Measurements from ENCODE around the gene NOL4L. TPM values are rescaled to one million over a fixed set of nuclear protein-coding genes. Genes with fewer than 3 reads are reported as not detected.

NOL4L gene
- total and polyA plus RNA-seq, 7 donors = 0.61 to 2.7 (median 1.3) TPM

DNA sequence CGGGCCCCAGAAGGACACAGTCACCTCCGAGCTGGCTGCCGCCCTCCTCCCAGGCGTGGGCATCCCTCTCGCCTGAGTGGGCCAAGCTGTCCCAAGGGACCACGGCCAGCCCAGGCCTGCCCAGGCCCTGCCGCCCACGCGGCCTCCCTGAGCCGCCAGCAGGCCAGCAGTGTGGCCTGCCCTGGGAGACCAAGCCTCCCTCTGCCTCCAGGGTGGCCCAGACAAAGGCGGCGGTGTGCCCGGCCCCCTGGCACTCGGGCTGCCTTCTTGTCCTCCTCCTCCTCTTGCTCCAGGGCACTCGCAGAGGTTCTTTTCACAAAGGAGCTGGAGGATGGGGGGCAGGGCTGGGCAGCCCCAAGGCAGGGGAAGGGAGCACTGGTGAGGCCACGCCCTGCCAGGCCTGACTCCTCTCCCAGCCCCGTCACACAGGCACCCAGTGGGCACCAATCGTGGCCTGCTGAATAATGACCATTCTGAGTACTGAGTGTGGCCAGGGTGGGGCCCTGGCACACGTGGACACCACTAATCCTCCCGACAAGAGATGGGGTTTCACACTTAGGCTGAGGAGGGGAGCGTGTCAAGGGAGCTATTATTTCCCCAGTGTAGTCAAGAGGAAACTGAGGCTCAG is 25.3 kb downstream of the NOL4L start:
- intact Hi-C loops (cut with DNase I) = no loop called here
- H3K4me1 ChIP-seq = no peaks in the 10 kb centered on the region
- 54 to 76% (median 56%) methylated on average over 16 to 21 of the region's 21 CpGs for WGBS, 3 donors
- no peaks in the 10 kb centered on the region for H3K9me3 ChIP-seq
- TF ChIP-seq, protein P1, sequence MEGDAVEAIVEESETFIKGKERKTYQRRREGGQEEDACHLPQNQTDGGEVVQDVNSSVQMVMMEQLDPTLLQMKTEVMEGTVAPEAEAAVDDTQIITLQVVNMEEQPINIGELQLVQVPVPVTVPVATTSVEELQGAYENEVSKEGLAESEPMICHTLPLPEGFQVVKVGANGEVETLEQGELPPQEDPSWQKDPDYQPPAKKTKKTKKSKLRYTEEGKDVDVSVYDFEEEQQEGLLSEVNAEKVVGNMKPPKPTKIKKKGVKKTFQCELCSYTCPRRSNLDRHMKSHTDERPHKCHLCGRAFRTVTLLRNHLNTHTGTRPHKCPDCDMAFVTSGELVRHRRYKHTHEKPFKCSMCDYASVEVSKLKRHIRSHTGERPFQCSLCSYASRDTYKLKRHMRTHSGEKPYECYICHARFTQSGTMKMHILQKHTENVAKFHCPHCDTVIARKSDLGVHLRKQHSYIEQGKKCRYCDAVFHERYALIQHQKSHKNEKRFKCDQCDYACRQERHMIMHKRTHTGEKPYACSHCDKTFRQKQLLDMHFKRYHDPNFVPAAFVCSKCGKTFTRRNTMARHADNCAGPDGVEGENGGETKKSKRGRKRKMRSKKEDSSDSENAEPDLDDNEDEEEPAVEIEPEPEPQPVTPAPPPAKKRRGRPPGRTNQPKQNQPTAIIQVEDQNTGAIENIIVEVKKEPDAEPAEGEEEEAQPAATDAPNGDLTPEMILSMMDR (IDR thresholded peaks at IDR 0.05) = no peak
- H3K4me3 ChIP-seq = no peak overlapping the region
- no peaks in the 10 kb centered on the region for H3K36me3 ChIP-seq (ENCODE audit: insufficient read depth in 1 of 2, low read depth in 1 of 2)
- ATAC-seq (peak in 1 of 4 donors; percentile 21), DNase-seq (no peak)
- H3K27me3 ChIP-seq (ENCODE audit: insufficient read depth in 3 of 3, low read length in 2 of 3) = peaks cover 0 to 34% (median 6%) of the 10 kb centered on the region in 3 donors
- H3K27ac ChIP-seq = no peak overlapping the region

DNA sequence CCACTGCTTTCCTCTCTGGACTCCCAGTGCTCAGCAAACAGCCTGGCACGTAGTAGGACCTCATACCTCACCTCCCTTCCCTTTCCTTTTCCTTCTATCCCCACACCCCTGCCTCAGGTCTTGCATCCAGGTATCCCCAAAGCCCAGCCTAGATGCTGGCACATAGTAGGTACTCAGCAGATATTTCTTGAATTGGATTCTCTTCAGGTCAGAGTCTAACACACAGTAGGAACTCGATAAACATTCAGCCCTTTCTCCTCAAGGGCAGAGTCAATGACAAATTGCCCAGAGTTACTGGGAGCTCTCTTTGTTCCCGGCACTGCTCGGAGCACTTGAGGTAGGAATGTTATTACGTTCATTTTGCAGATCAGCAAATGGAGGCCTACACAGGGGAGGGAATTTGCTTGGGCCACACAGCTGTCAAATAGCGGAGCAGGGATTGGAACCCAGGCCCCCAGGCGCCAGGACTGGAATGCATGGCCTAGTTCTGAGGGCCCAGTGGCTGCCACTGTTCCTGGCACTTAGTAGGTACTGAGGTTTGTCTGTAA is 25.9 kb downstream of the NOL4L start:
- DNase-seq (no peak), ATAC-seq (no peak)
- Histone ChIP-seq H3K9me3 (no peaks in the 10 kb centered on the region), H3K4me3 (no peak overlapping the region), H3K36me3 (ENCODE audit: insufficient read depth in 1 of 2, low read depth in 1 of 2) (no peaks in the 10 kb centered on the region), H3K4me1 (no peaks in the 10 kb centered on the region), H3K27ac (no peak overlapping the region), H3K27me3 (ENCODE audit: insufficient read depth in 3 of 3, low read length in 2 of 3) (peaks cover 0 to 34% (median 7%) of the 10 kb centered on the region in 3 donors)
- TF ChIP-seq, protein P1 (IDR thresholded peaks at IDR 0.05) = no peak
- intact Hi-C loops (cut with DNase I) = no loop called here
- WGBS, 3 donors = 80 to 88% (median 80%) methylated on average over 7 of the region's 7 CpGs

DNA sequence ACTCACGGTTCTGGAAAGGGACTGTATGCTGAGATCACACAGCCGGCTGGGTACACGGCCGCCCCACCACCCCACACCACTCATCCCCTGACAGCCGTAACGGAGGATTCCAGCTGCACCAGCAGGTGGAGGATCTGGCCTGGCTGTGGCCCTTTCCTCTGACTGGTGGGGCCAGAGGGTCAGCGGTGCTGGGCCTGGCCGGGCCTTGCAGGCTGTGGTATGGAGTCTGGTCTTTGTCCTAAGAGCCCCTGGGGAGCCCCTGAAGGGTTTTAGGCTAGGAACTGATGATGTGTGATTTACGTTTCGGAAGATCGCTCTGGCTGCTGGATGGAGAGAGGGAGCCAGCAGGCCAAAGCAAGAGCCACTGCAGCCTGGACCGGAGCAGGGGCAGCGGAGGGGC is 26.6 kb downstream of the NOL4L start:
- Histone ChIP-seq H3K4me3 (no peak overlapping the region), H3K9me3 (no peaks in the 10 kb centered on the region), H3K36me3 (ENCODE audit: insufficient read depth in 1 of 2, low read depth in 1 of 2) (no peaks in the 10 kb centered on the region), H3K27me3 (ENCODE audit: insufficient read depth in 3 of 3, low read length in 2 of 3) (peaks cover 0 to 34% (median 7%) of the 10 kb centered on the region in 3 donors), H3K4me1 (no peaks in the 10 kb centered on the region), H3K27ac (no peak overlapping the region)
- TF ChIP-seq, protein P1 (IDR thresholded peaks at IDR 0.05) = no peak
- 58 to 70% (median 60%) methylated on average over 13 of the region's 13 CpGs for WGBS, 3 donors
- intact Hi-C loops (cut with DNase I) = no loop called here
- peak in 1 of 2 donors; percentile 19 for DNase-seq
- no peak for ATAC-seq

DNA sequence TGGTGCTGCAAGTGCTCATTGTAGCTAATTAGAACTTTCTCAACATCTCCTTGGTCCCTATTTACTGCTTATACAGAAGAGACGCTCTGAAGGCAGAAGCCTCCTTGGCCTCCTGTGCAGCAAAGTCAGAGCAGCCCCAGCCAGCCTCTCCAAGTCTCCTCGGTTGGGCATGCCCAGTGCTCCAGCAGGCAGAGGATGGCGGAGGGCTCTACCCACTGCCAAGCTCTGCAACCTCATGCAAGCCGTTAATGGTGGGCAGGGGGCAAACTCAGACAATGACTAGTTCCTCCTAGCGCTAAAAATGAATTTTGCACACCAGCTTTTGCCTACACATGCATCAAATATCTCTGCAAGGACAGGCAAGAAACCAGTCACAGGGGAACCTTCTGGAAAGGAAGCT is 27.8 kb downstream of the NOL4L start:
- TF ChIP-seq, protein P1 (IDR thresholded peaks at IDR 0.05) = no peak
- Histone ChIP-seq H3K4me1 (no peaks in the 10 kb centered on the region), H3K27me3 (ENCODE audit: insufficient read depth in 3 of 3, low read length in 2 of 3) (peaks cover 0 to 34% (median 7%) of the 10 kb centered on the region in 3 donors), H3K9me3 (no peaks in the 10 kb centered on the region), H3K36me3 (ENCODE audit: insufficient read depth in 1 of 2, low read depth in 1 of 2) (no peaks in the 10 kb centered on the region), H3K27ac (no peak overlapping the region), H3K4me3 (no peak overlapping the region)
- intact Hi-C loops (cut with DNase I) = no loop called here
- peak in 1 of 2 donors; percentile 19 for DNase-seq
- 65 to 69% (median 68%) methylated on average over 5 of the region's 5 CpGs for WGBS, 3 donors
- ATAC-seq = no peak
